K562 (cell line): ENCODE measurements around the gene TSC22D1. TPM values are rescaled to one million over a fixed set of nuclear protein-coding genes. Genes with fewer than 3 reads are reported as not detected.

Experiments
- ATF1 ChIP-seq, 2 experiments: fragments of 450-650 bp in 1 of 2; IDR thresholded peaks; 2 replicates each; pipeline ENCODE4 v1.6.1; 2016; ENCODE audit warnings: missing compliant biosample characterization in 1 of 2, missing genetic modification characterization in 1 of 2
- ATF7 ChIP-seq: fragments of 450-650 bp; IDR thresholded peaks from 2 replicates; pipeline ENCODE4 v1.7.1; 2014; ENCODE audit warnings: mild to moderate bottlenecking, moderate library complexity
- C11orf30 ChIP-seq: fragments of 450-650 bp; IDR thresholded peaks from 2 replicates; pipeline ENCODE4 v1.6.1; 2016; ENCODE audit warnings: low read depth, mild to moderate bottlenecking
- CBX2 ChIP-seq: fragments of 200-600 bp; sonication (generic); IDR thresholded peaks from one replicate; pipeline ENCODE4 v1.6.1; 2012; ENCODE audit warnings: mild to moderate bottlenecking, low read length, inconsistent platforms; ENCODE audit not compliant: insufficient read depth, poor library complexity, severe bottlenecking
- DNMT1 ChIP-seq: fragments of 450-650 bp; IDR thresholded peaks from 2 replicates; pipeline ENCODE4 v1.6.1; 2016; ENCODE audit warnings: antibody characterized with exemption, mild to moderate bottlenecking
- EP300 ChIP-seq: IDR thresholded peaks from 2 replicates; pipeline ENCODE4 v1.6.1; 2012; ENCODE audit warnings: low read length, improper control_type of control experiment
- FOXM1 ChIP-seq, 2 experiments: fragments of 450-650 bp in 1 of 2; sonication (generic) in 1 of 2; formaldehyde crosslinking in 1 of 2; IDR thresholded peaks; 2 replicates each; pipeline versions ENCODE4 v1.6.1 to v1.9.0; 2017 to 2022; ENCODE audit warnings: low read depth in 2 of 2, mild to moderate bottlenecking in 2 of 2, missing genetic modification reagents in 1 of 2, moderate library complexity in 1 of 2
- HNRNPUL1 ChIP-seq: fragments of 200-400 bp; formaldehyde crosslinking; IDR thresholded peaks from 2 replicates; pipeline ENCODE4 v1.6.1; 2017; ENCODE audit warnings: low read length
- JUN ChIP-seq, 2 experiments: sonication (generic) in 1 of 2; formaldehyde crosslinking in 1 of 2; IDR thresholded peaks; 2 replicates each; pipeline versions ENCODE4 v1.6.1 to v1.8.0; 2012 to 2022; ENCODE audit warnings: borderline replicate concordance in 2 of 2, mild to moderate bottlenecking in 2 of 2, improper control_type of control experiment in 1 of 2, low read depth in 1 of 2, low read length in 1 of 2, missing genetic modification reagents in 1 of 2
- KLF16 ChIP-seq: IDR thresholded peaks from 2 replicates; pipeline ENCODE4 v1.6.1; 2016; ENCODE audit warnings: antibody characterized with exemption
- L3MBTL2 ChIP-seq: fragments of 450-650 bp; IDR thresholded peaks from 2 replicates; pipeline ENCODE4 v1.6.1; 2016; ENCODE audit warnings: mild to moderate bottlenecking, moderate library complexity
- LARP7 ChIP-seq: fragments of 450-650 bp; IDR thresholded peaks from 2 replicates; pipeline ENCODE4 v1.6.1; 2016
- MAFK ChIP-seq: IDR thresholded peaks from 2 replicates; pipeline ENCODE4 v1.6.1; 2011; ENCODE audit warnings: low read length, improper control_type of control experiment
- NONO ChIP-seq, 2 experiments: fragments of 200-400 bp in 1 of 2; fragments of 450-650 bp in 1 of 2; formaldehyde crosslinking in 1 of 2; IDR thresholded peaks; 2 replicates each; pipeline ENCODE4 v1.6.1; 2017; ENCODE audit warnings: low read depth in 2 of 2, mild to moderate bottlenecking in 2 of 2, moderate library complexity in 2 of 2, low read length in 1 of 2
- NR2C1 ChIP-seq, 2 experiments: fragments of 450-650 bp; IDR thresholded peaks; 2 replicates each; pipeline ENCODE4 v1.6.1; 2017; ENCODE audit warnings: mild to moderate bottlenecking in 2 of 2, antibody characterized with exemption in 1 of 2, inconsistent platforms in 1 of 2, missing compliant biosample characterization in 1 of 2, missing genetic modification characterization in 1 of 2
- PYGO2 ChIP-seq: fragments of 450-650 bp; IDR thresholded peaks from 2 replicates; pipeline ENCODE4 v1.6.1; 2016; ENCODE audit warnings: mild to moderate bottlenecking, missing genetic modification characterization, moderate library complexity, missing compliant biosample characterization
- RAD51 ChIP-seq: fragments of 450-650 bp; IDR thresholded peaks from 2 replicates; pipeline ENCODE4 v1.7.1; 2016; ENCODE audit warnings: low read depth, mild to moderate bottlenecking, borderline replicate concordance
- RBM34 ChIP-seq: fragments of 200-400 bp; formaldehyde crosslinking; IDR thresholded peaks from 2 replicates; pipeline ENCODE4 v1.6.1; 2018; ENCODE audit warnings: low read length, borderline replicate concordance; ENCODE audit not compliant: insufficient read depth
- RFX5 ChIP-seq: IDR thresholded peaks from 2 replicates; pipeline ENCODE4 v1.6.1; 2011; ENCODE audit warnings: low read depth, mild to moderate bottlenecking, improper control_type of control experiment, low read length
- TAF9B ChIP-seq: fragments of 450-650 bp; IDR thresholded peaks from 2 replicates; pipeline ENCODE4 v1.6.1; 2018; ENCODE audit warnings: mild to moderate bottlenecking; ENCODE audit not compliant: partially characterized antibody
- TRIM24 ChIP-seq, 2 experiments: fragments of 450-650 bp; IDR thresholded peaks; 2 replicates each; pipeline ENCODE4 v1.6.1; 2016
- TSC22D4 ChIP-seq: fragments of 450-650 bp; IDR thresholded peaks from 2 replicates; pipeline ENCODE4 v1.6.1; 2016; ENCODE audit warnings: missing genetic modification characterization, missing biosample characterization, control low read depth
- polyA plus RNA-seq, 8 experiments: library from polyadenylated mRNA; depleted of rRNA in 4 of 8; stranded (reverse) in 5 of 8; unstranded in 3 of 8; fragments of >200 nt; fragmentation: Nextera tagmentation in 2 of 8; fragmentation: Illumina TruSeq in 1 of 8; extraction: Ambion mirVana in 2 of 8; extraction: Trizol in 1 of 8; gene quantifications; 2 replicates each; pipeline versions ENCODE4 v1.2.1 to v1.2.3, GENCODE V29; 2011 to 2014; ENCODE audit warnings: inconsistent platforms in 1 of 8, missing spikeins in 1 of 8
- total RNA-seq, 7 experiments: library from RNA; depleted of rRNA in 6 of 7; stranded (reverse); fragments of >200 nt in 6 of 7; fragmentation: Illumina TruSeq in 2 of 7; extraction: Trizol in 2 of 7; gene quantifications; 2 replicates each; pipeline versions ENCODE4 v1.2.1 to v1.2.3, GENCODE V29; 2011 to 2021; ENCODE audit warnings: low replicate concordance in 1 of 7
- TF ChIP-seq, protein P1 (sequence below): fragments of 250-450 bp; sonication (Bioruptor Pico); IDR thresholded peaks from 2 replicates; pipeline ENCODE4 v1.9.0; 2021; ENCODE audit warnings: mild to moderate bottlenecking
- TF ChIP-seq, protein P2 (sequence below): sonication (generic); formaldehyde crosslinking; IDR thresholded peaks from 2 replicates; pipeline ENCODE4 v1.8.1; 2022; ENCODE audit warnings: missing genetic modification reagents
- TF ChIP-seq, protein P3 (sequence below): sonication (generic); formaldehyde crosslinking; IDR thresholded peaks from 2 replicates; pipeline ENCODE4 v1.8.1; 2023; ENCODE audit warnings: mild to moderate bottlenecking, missing genetic modification reagents

Gene TSC22D1
- total and polyA plus RNA-seq, 9 of the 15 experiments (the other 6 are each of a cell fraction or from before 2014, with no cell fraction given): 2.6 to 19.8 (median 8.4) TPM

DNA sequence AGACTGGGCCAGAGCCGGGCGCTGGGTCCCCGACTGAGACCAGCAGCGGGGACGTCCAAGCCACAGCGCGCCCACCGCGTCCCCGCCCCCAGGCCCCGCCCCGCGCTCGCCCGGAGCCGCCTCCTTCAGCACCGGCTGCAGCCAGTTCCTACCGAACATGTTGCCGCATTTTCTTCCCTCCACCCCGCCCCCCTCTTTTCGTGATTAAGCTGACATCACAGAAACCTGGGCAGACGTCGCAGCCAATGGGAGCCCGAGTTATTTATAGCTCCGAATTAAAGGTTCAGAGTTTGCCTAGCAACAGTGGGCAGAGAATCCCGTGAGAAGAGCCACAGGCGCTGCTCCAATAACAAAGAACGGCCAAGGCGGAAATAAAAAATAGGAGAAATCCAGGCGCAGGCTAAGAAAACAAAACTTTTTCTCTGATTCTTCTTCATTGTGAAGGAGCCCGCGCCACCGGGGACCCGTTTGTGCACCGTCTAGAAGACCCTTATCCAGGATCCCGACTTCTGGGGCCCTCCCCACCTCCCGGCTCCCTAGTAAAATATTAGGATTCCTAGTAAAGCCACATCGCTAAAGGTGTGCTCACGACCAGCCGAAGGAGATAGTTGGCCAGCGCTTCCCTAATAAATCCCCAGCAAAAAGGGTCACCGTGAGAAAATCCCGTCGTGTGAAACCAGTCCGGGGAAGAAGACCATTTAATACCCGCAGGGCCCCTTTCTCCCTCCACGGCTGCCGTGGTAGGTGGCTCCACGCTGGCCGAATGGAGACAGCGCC, 140.8 kb downstream of the TSC22D1 start (continued):
- no peak for TF ChIP-seq TSC22D4
- TF ChIP-seq, protein P1, sequence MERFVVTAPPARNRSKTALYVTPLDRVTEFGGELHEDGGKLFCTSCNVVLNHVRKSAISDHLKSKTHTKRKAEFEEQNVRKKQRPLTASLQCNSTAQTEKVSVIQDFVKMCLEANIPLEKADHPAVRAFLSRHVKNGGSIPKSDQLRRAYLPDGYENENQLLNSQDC: no peak
- no peak for TF ChIP-seq ATF1 (CRISPR knock-in tag; IDR thresholded peaks at IDR 0.05)
- TF ChIP-seq ATF1 (tag; IDR thresholded peaks at IDR 0.05): peak; percentile 57; the same call in 1 of the 2 replicates
- TF ChIP-seq RAD51: no peak
- no peak for TF ChIP-seq TAF9B
- TF ChIP-seq RBM34: no peak
- no peak for TF ChIP-seq CBX2
- no peak for TF ChIP-seq FOXM1 (IDR thresholded peaks at IDR 0.05; ENCODE audit: low read depth)
- TF ChIP-seq FOXM1 (CRISPR knock-in tag; IDR thresholded peaks at IDR 0.05; ENCODE audit: low read depth): no peak
- TF ChIP-seq JUN (IDR thresholded peaks at IDR 0.05; ENCODE audit: borderline replicate concordance, low read depth, low read length): no peak
- no peak for TF ChIP-seq JUN (CRISPR knock-in tag; IDR thresholded peaks at IDR 0.05; ENCODE audit: borderline replicate concordance)
- peak; percentile 51; the same call in 1 of the 2 replicates for TF ChIP-seq MAFK
- TF ChIP-seq PYGO2 (tag): no peak
- TF ChIP-seq NR2C1 (IDR thresholded peaks at IDR 0.05): no peak
- no peak for TF ChIP-seq NR2C1 (tag; IDR thresholded peaks at IDR 0.05)
- TF ChIP-seq NONO (IDR thresholded peaks at IDR 0.05; ENCODE audit: low read depth in 2 of 2, low read length in 1 of 2): no peak
- TF ChIP-seq DNMT1: no peak
- TF ChIP-seq ATF7: peak; percentile 91
- peak in 1 of 2 experiments; percentile 45; a peak in 1 of 4 replicates for TF ChIP-seq TRIM24 (IDR thresholded peaks at IDR 0.05)
- TF ChIP-seq, protein P2, sequence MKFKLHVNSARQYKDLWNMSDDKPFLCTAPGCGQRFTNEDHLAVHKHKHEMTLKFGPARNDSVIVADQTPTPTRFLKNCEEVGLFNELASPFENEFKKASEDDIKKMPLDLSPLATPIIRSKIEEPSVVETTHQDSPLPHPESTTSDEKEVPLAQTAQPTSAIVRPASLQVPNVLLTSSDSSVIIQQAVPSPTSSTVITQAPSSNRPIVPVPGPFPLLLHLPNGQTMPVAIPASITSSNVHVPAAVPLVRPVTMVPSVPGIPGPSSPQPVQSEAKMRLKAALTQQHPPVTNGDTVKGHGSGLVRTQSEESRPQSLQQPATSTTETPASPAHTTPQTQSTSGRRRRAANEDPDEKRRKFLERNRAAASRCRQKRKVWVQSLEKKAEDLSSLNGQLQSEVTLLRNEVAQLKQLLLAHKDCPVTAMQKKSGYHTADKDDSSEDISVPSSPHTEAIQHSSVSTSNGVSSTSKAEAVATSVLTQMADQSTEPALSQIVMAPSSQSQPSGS (CRISPR knock-in tag): no peak
- no peak for TF ChIP-seq HNRNPUL1
- TF ChIP-seq C11orf30: peak; percentile 96
- peak; percentile 95 for TF ChIP-seq RFX5
- TF ChIP-seq, protein P3, sequence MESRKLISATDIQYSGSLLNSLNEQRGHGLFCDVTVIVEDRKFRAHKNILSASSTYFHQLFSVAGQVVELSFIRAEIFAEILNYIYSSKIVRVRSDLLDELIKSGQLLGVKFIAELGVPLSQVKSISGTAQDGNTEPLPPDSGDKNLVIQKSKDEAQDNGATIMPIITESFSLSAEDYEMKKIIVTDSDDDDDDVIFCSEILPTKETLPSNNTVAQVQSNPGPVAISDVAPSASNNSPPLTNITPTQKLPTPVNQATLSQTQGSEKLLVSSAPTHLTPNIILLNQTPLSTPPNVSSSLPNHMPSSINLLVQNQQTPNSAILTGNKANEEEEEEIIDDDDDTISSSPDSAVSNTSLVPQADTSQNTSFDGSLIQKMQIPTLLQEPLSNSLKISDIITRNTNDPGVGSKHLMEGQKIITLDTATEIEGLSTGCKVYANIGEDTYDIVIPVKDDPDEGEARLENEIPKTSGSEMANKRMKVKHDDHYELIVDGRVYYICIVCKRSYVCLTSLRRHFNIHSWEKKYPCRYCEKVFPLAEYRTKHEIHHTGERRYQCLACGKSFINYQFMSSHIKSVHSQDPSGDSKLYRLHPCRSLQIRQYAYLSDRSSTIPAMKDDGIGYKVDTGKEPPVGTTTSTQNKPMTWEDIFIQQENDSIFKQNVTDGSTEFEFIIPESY (CRISPR knock-in tag): no peak
- TF ChIP-seq LARP7: no peak
- TF ChIP-seq L3MBTL2: peak; percentile 10; the same call in 1 of the 2 replicates
- peak; percentile 91 for TF ChIP-seq KLF16
- TF ChIP-seq EP300: peak; percentile 37; the same call in 1 of the 2 replicates
